Gastrocnemius medialis (tissue), 4 donors: ENCODE results near the gene ZNF3. TPM values are rescaled to one million over a fixed set of nuclear protein-coding genes. Genes with fewer than 3 reads are reported as not detected.

Experiments
- ATAC-seq, 2 donors: fragments of 150-250 bp; one replicate each; pipeline ENCODE4 v1.9.1; 2016
- DNase-seq, 2 donors: peaks; one replicate each; pipeline ENCODE4 v3.0.0-alpha.2; 2019
- H3K27ac ChIP-seq, 4 donors: fragments of 200-600 bp; sonication (generic); 1 replicate in 1 of 4; 2 replicates in 3 of 4; pipeline ENCODE4 v1.5.1; 2016 to 2018; ENCODE audit warnings: mild to moderate bottlenecking in 2 of 4, moderate library complexity in 1 of 4
- H3K27me3 ChIP-seq, 3 donors: fragments of 200-600 bp; sonication (generic) in 2 of 3; 1 replicate in 1 of 3; 2 replicates in 2 of 3; pipeline versions ENCODE4 v1.5.1 to v1.6.0; 2016 to 2019; ENCODE audit warnings: mild to moderate bottlenecking in 1 of 3, moderate library complexity in 1 of 3
- H3K36me3 ChIP-seq, 2 donors: fragments of 200-600 bp; sonication (generic) in 1 of 2; one replicate each; pipeline ENCODE4 v1.5.1; 2017 to 2018
- H3K4me1 ChIP-seq, 2 donors: fragments of 200-600 bp; sonication (generic) in 1 of 2; one replicate each; pipeline ENCODE4 v1.5.1; 2016 to 2017; ENCODE audit warnings: mild to moderate bottlenecking in 2 of 2
- H3K4me3 ChIP-seq, 4 donors: fragments of 200-600 bp; sonication (generic) in 3 of 4; 1 replicate in 1 of 4; 2 replicates in 3 of 4; pipeline ENCODE4 v1.5.1; 2016 to 2019; ENCODE audit warnings: mild to moderate bottlenecking in 2 of 4
- H3K9me3 ChIP-seq, 3 donors: fragments of 200-600 bp; sonication (generic) in 2 of 3; 1 replicate in 1 of 3; 2 replicates in 2 of 3; pipeline ENCODE4 v1.5.1; 2016 to 2019
- POLR2A ChIP-seq, 2 donors: fragments of 450-650 bp; IDR thresholded peaks; one replicate each; pipeline ENCODE4 v1.6.1; 2017; ENCODE audit warnings: antibody characterized with exemption in 2 of 2, mild to moderate bottlenecking in 2 of 2, moderate library complexity in 2 of 2
- in situ Hi-C, 4 donors: fragments of 200-750 bp; cut with MboI; loops; one replicate each; pipeline versions ENCODE4 v1.15.0 to v1.8.0; 2017; ENCODE audit warnings: low sequenced_read_pairs in 4 of 4
- intact Hi-C: fragments of 100-400 bp; cut with DNase I; formaldehyde crosslinking; loops from one replicate; pipeline ENCODE4 v1.15.1; 2023; ENCODE audit warnings: low total_unique reads
- total RNA-seq, 4 donors: library from RNA; depleted of rRNA; stranded (reverse); fragments of >200 nt; gene quantifications; one replicate each; pipeline versions ENCODE4 v1.1.0 to v1.2.3, GENCODE V29; 2016
- TF ChIP-seq, protein P1 (sequence below), 5 experiments: fragments of 450-650 bp in 3 of 5; fragments of 200-600 bp in 2 of 5; sonication (generic) in 2 of 5; IDR thresholded peaks in 4 of 5; conservative IDR thresholded peaks in 1 of 5; 1 replicate in 4 of 5; 2 replicates in 1 of 5; pipeline ENCODE4 v1.5.1; 2016 to 2019; ENCODE audit warnings: antibody characterized with exemption in 5 of 5, mild to moderate bottlenecking in 3 of 5, moderate library complexity in 3 of 5

ZNF3 gene
- total RNA-seq, 4 donors from 2014 or later, result 11.2 to 19.2 (median 16.1) TPM

DNA sequence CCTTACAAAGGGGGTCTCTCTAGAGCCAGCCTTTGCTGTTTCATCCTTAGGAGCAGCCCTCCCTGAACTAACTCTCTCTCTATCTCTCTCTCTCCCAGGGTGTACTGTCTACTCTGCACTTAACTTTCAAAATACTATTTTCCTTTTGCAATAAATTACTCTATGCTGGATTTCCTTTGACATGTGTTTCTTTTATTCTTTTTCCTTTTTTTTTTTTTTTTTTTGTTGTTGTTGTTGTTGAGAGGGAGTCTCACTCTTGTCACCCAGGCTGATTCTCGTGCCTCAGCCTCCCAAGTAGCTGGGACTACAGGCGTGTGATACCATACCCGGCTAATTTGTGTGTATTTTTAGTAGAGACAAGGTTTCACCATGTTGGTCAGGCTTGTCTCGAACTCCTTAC, 1.5 kb upstream of the ZNF3 start:
- no peaks in the 10 kb centered on the region for H3K27me3 ChIP-seq
- H3K4me3 ChIP-seq, result peak overlapping the region in 1 of 4 donors; percentile 51
- in situ Hi-C loops (no loop called here), intact Hi-C loops (loop anchor here (5.0 kb wide), 1 partner anchor 91 kb away; no protein-coding TSS in a partner anchor)
- no peaks in the 10 kb centered on the region for H3K36me3 ChIP-seq
- peaks cover 22 to 25% of the 10 kb centered on the region in 2 donors for H3K4me1 ChIP-seq
- TF ChIP-seq, protein P1, sequence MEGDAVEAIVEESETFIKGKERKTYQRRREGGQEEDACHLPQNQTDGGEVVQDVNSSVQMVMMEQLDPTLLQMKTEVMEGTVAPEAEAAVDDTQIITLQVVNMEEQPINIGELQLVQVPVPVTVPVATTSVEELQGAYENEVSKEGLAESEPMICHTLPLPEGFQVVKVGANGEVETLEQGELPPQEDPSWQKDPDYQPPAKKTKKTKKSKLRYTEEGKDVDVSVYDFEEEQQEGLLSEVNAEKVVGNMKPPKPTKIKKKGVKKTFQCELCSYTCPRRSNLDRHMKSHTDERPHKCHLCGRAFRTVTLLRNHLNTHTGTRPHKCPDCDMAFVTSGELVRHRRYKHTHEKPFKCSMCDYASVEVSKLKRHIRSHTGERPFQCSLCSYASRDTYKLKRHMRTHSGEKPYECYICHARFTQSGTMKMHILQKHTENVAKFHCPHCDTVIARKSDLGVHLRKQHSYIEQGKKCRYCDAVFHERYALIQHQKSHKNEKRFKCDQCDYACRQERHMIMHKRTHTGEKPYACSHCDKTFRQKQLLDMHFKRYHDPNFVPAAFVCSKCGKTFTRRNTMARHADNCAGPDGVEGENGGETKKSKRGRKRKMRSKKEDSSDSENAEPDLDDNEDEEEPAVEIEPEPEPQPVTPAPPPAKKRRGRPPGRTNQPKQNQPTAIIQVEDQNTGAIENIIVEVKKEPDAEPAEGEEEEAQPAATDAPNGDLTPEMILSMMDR (IDR thresholded peaks at IDR 0.05 in 4 of 5, conservative IDR thresholded peaks at IDR 0.05 in 1 of 5), result no peak
- no peak for TF ChIP-seq POLR2A (IDR thresholded peaks at IDR 0.05)
- no peaks in the 10 kb centered on the region for H3K9me3 ChIP-seq
- ATAC-seq, result no peak
- DNase-seq, result no peak
- peak overlapping the region in 3 of 4 donors; percentile 89 to 96 (median 91) for H3K27ac ChIP-seq

- peak overlapping the region; percentile 81 to 99 (median 87) for H3K4me3 ChIP-seq
- TF ChIP-seq, protein P1 (IDR thresholded peaks at IDR 0.05 in 4 of 5, conservative IDR thresholded peaks at IDR 0.05 in 1 of 5), result no peak
- no peak for TF ChIP-seq POLR2A (IDR thresholded peaks at IDR 0.05)
- H3K36me3 ChIP-seq, result peaks cover 0 to 16% of the 10 kb centered on the region in 2 donors
- DNase-seq (no peak), ATAC-seq (peak; percentile 1 to 8)
- H3K27me3 ChIP-seq, result no peaks in the 10 kb centered on the region
- peaks cover 22 to 24% of the 10 kb centered on the region in 2 donors for H3K4me1 ChIP-seq
- in situ Hi-C loops, result no loop called here
- no peaks in the 10 kb centered on the region for H3K9me3 ChIP-seq
- intact Hi-C loops, result loop anchor here (1.0 to 5.0 kb wide), 5 partner anchors 20 to 576 kb away; partner anchors contain the start of genes AP4M1, MCM7, ZKSCAN5 and ZSCAN21
- H3K27ac ChIP-seq, result peak overlapping the region; percentile 86 to 96 (median 90)
These were observed 502 bp downstream of the ZNF3 start for GRCh38 chr7:100080907-100081534.

DNA sequence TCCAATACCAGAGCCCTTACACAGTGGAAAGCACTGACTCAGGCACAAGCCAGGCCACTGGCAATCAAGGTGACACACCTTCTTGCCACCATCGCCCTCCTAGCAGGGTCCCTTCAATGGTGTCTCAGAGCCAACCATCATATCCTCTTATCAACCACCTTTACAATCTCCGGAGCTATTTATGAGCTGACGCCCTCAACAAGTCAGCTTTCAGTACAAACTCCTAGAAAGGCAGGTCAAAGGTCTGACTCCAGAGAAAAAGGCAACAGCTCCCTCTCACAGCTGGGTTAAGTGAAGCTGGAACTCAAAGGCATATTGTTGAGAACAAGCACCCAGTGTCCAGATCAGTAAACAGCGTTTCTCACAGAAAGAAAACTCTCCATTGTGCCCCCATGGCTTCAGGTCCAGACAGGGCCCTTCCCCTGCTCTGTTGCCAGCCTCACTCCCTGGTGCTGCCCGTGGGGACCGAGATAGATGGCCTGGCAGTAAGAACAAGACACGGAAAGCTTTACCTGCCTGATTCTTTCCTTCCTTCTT, 2.4 kb downstream of the ZNF3 start:
- in situ Hi-C loops (no loop called here), intact Hi-C loops (no loop called here)
- H3K27me3 ChIP-seq, result no peaks in the 10 kb centered on the region
- peaks cover 22 to 24% of the 10 kb centered on the region in 2 donors for H3K4me1 ChIP-seq
- ATAC-seq (no peak), DNase-seq (no peak)
- no peaks in the 10 kb centered on the region for H3K9me3 ChIP-seq
- H3K36me3 ChIP-seq, result peaks cover 4 to 35% of the 10 kb centered on the region in 2 donors
- no peak overlapping the region for H3K4me3 ChIP-seq
- TF ChIP-seq, protein P1 (IDR thresholded peaks at IDR 0.05 in 4 of 5, conservative IDR thresholded peaks at IDR 0.05 in 1 of 5), result no peak
- no peak for TF ChIP-seq POLR2A (IDR thresholded peaks at IDR 0.05)
- H3K27ac ChIP-seq, result no peak overlapping the region

- in situ Hi-C loops, result no loop called here
- ATAC-seq (no peak), DNase-seq (no peak)
- Histone ChIP-seq H3K4me3 (no peak overlapping the region), H3K9me3 (peaks cover 0 to 7% (median under 1%) of the 10 kb centered on the region in 3 donors), H3K36me3 (peaks cover 8 to 54% of the 10 kb centered on the region in 2 donors), H3K27me3 (no peaks in the 10 kb centered on the region), H3K4me1 (peaks cover 22% of the 10 kb centered on the region in 2 donors), H3K27ac (no peak overlapping the region)
- TF ChIP-seq, protein P1 (IDR thresholded peaks at IDR 0.05 in 4 of 5, conservative IDR thresholded peaks at IDR 0.05 in 1 of 5), result no peak
- no peak for TF ChIP-seq POLR2A (IDR thresholded peaks at IDR 0.05)
- intact Hi-C loops, result no loop called here
These were observed 4.3 kb downstream of the ZNF3 start for GRCh38 chr7:100077205-100077604.
